Dermis microvascular lymphatic vessel endothelial cell (primary cell): ENCODE data around the gene TPI1. TPM values are rescaled to one million over a fixed set of nuclear protein-coding genes. Genes with fewer than 3 reads are reported as not detected.

Source experiments
- DNase-seq, 2 donors: peaks; one replicate each; pipeline versions ENCODE4 v3.0.0 to v3.0.0-alpha.2; 2010; ENCODE audit warnings: low read depth in 2 of 2
- total RNA-seq: library from RNA; depleted of rRNA; stranded (reverse); fragments of >200 nt; gene quantifications from 2 replicates; pipeline ENCODE4 v1.2.1, GENCODE V29; 2014

Gene TPI1
- total RNA-seq: 778 and 977 TPM in 2 replicates

GRCh38 chr12:6867413-6868210 is at the start of gene TPI1:
Gene TPI1 (plus strand): TSS chr12:6867531. CDS start chr12:6867567, 36 bp downstream.
- DNase-seq: peak; percentile 55 to 84

DNA sequence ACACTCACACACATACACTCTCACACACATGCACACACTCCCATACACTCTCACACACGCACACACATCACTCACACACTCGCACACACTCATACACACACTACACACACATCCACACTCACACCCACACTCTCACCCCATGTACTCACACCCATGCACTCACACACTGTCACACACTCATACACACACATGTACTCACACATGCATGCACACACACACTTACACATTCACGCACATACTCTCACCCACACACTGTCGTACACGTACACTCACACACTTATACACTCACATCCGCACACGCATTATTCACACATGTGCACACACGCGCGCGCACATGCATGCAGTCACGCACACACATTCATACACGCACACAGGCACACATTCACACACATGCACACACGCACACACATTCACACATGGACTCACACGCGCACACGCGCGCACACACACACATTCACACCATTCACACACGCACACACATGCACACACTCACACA is 49.6 kb upstream of the TPI1 start:
- DNase-seq: no peak

- no peak for DNase-seq
Observed at GRCh38 chr12:6818222-6818621, 49.1 kb upstream of the TPI1 start.

DNA sequence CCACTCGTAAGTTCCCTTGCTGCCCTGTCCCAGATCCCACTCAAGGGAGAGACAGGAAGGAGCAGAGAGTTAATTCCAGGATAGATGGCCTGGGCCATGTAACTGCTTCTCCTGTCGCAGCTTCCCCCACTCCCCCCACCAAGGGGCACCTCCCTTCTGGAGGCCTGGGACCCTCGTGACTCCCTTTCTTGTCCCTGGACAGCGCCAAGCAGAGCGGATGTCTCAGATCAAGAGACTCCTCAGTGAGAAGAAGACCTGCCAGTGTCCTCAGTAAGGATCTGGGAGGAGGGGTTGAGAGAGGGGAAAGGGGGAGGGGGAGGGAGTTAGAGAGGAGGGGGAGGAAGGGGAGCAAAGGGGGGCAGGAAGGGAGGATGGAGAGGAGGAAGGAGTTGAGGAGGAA is 48.7 kb upstream of the TPI1 start:
- no peak for DNase-seq

DNA sequence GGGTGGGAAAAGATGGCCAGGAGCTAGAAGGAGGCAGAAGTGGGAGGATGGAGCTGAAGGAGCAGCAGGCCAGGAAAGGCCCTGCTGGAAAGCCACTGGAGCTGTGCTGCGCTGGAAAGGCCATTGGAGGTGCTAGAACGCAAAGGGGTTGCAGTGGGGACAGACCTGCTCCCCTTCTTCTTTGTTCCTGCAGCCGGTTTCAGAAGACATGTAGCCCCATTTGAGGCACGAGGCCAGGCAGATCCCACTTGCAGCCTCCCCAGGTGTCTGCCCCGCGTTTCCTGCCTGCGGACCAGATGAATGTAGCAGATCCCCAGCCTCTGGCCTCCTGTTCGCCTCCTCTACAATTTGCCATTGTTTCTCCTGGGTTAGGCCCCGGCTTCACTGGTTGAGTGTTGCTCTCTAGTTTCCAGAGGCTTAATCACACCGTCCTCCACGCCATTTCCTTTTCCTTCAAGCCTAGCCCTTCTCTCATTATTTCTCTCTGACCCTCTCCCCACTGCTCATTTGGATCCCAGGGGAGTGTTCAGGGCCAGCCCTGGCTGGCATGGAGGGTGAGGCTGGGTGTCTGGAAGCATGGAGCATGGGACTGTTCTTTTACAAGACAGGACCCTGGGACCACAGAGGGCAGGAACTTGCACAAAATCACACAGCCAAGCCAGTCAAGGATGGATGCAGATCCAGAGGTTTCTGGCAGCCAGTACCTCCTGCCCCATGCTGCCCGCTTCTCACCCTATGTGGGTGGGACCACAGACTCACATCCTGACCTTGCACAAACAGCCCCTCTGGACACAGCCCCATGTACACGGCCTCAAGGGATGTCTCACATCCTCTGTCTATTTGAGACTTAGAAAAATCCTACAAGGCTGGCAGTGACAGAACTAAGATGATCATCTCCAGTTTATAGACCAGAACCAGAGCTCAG is 48.0 kb upstream of the TPI1 start:
- DNase-seq: peak in 1 of 2 donors; percentile 26

GRCh38 chr12:6820166-6820565 is 47.2 kb upstream of the TPI1 start:
- DNase-seq: no peak

GRCh38 chr12:6821591-6822425 is 45.5 kb upstream of the TPI1 start, which contains the start of gene GPR162:
Gene GPR162 (plus strand): TSS chr12:6821821. CDS start chr12:6823899, 2,078 bp downstream.
- DNase-seq: peak in 1 of 2 donors; percentile 59

DNA sequence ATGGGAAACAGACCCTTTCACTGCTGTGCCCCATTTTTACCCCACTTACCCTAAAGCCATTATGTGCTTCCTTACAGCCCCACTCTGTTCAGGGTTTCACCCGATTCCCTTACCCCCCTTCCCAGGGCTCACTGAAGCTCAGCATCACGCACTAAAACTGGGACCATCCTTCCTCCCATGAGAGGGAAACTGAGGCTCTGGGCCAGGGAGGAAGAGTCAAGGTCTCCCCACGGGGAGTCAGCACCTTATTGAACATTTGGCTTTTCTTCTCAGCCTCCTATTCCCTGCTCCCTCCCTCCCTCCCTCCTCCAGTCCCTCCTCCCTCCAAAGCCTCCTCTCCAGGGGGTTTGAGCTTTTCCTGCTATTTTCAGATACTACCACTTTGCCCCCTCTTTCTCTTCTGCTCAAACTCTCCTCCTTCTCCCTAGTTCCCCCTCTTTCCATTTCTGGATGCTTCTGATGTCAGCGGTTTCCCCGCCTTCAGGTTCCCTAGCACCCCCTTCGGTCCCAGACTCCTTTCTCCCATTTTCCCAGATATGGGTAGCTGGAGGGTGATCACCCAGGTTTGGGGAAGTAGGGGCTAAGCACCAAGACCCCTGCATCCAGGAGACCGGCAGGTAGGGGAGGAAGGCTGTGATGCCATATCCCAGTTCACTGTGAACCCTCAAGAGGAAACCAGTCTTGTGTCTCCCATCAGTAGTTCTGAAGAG is 44.8 kb upstream of the TPI1 start:
- DNase-seq: no peak

DNA sequence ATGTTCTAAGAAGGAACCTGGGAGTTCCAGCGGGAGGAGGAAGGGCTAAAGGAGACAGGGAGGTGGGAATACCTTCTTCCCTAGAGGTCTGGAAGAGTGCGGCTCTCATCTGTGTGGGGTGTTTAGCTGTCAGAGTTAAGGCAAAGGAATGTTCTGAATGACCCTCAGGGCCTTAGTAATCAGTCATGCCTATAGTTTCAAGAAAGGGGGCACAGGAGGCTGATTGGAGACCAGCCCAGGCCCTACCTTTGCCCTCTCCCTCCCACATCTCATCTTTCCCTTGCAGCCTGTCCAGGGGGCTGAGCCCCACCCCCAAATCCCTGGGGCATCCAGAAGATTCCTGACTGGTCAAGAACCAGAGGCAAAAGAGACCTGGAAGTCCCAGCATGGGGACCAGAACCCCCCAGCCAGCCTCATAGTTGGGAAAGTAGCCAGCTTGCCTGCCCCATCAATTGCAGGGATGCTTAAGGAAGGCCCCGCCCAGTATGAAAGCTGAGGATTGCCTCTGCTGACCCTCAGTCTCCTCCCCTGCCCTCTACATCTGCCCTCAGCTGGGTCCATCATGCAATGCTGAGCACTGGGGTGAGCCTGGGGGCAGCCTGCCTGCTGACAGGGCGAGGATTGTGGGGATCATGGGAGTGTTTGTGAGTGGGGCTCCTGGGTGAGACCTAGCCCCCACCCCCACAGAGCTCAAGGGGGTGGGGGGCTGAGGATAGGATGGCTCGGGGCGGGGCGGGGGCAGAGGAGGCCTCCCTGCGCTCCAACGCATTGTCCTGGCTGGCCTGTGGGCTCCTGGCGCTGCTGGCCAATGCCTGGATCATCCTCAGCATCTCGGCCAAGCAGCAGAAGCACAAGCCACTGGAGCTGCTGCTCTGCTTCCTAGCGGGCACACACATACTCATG is 43.9 kb upstream of the TPI1 start:
- DNase-seq: no peak

GRCh38 chr12:6824085-6824775 is 43.1 kb upstream of the TPI1 start:
- DNase-seq: no peak

DNA sequence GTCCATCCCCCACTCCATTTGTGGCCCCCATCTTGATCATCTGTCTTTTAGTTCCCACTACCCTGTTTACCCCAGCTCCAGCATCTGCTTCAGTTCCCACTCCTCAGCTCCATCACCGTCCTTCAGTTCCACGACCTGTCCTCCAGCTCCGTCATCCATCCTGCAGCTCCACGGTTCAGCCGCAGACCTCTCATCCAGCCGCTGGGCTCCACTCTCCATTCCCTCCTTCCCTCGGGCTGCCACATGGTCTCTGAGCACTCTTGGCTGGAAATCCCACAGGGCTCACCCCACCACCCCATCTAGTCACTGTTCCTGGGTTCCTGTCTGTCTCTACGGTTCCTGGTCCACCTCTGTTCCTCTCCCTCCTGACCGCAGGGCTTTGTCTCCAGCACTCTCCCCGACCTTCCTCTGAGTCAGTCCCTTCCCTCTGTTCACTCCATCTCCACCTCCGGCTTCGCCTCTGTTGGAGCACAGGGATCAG is 42.4 kb upstream of the TPI1 start:
- DNase-seq: peak in 1 of 2 donors; percentile 34

- peak; percentile 50 to 85 for DNase-seq
Observed at GRCh38 chr12:6825398-6826124, 41.8 kb upstream of the TPI1 start.

- DNase-seq: no peak
Observed at GRCh38 chr12:6826125-6826733, 41.1 kb upstream of the TPI1 start.

GRCh38 chr12:6826734-6827436 is 40.4 kb upstream of the TPI1 start:
- DNase-seq: no peak

GRCh38 chr12:6827437-6827911 is 39.9 kb upstream of the TPI1 start:
- peak in 1 of 2 donors; percentile 71 for DNase-seq

GRCh38 chr12:6827982-6828780 is 39.1 kb upstream of the TPI1 start, which contains the start of gene P3H3:
Gene P3H3 (plus strand): TSS chr12:6828407. CDS start chr12:6828441, 34 bp downstream.
- DNase-seq: peak in 1 of 2 donors; percentile 39
